Transverse colon (tissue), 4 donors: Measurements from ENCODE around the gene PTPRD. TPM values are rescaled to one million over a fixed set of nuclear protein-coding genes. Genes with fewer than 3 reads are reported as not detected.

Experiments
- DNase-seq: peaks from one replicate; pipeline ENCODE4 v3.0.0-alpha.2; 2019
- H3K27ac ChIP-seq, 4 donors: fragments of 200-600 bp; sonication (generic); 2 replicates each; pipeline ENCODE4 v1.5.1; 2016 to 2018; ENCODE audit warnings: inconsistent platforms in 4 of 4
- H3K27me3 ChIP-seq: fragments of 200-600 bp; sonication (generic); 2 replicates; pipeline ENCODE4 v1.5.1; 2017; ENCODE audit warnings: inconsistent platforms
- H3K36me3 ChIP-seq, 4 donors: fragments of 200-600 bp; sonication (generic); 2 replicates each; pipeline ENCODE4 v1.5.1; 2017 to 2019; ENCODE audit warnings: inconsistent platforms in 4 of 4
- H3K4me1 ChIP-seq, 4 donors: fragments of 200-600 bp; sonication (generic); 2 replicates each; pipeline ENCODE4 v1.5.1; 2017 to 2020; ENCODE audit warnings: inconsistent platforms in 4 of 4
- H3K4me3 ChIP-seq, 4 donors: fragments of 200-600 bp; sonication (generic); 1 replicate in 1 of 4; 2 replicates in 3 of 4; pipeline versions ENCODE4 v1.5.1 to v1.6.1; 2017 to 2019; ENCODE audit warnings: inconsistent platforms in 4 of 4
- H3K9me3 ChIP-seq, 2 donors: fragments of 200-600 bp; sonication (generic); 2 replicates each; pipeline ENCODE4 v1.5.1; 2017 to 2019; ENCODE audit warnings: inconsistent platforms in 2 of 2
- EP300 ChIP-seq: sonication (generic); formaldehyde crosslinking; IDR thresholded peaks from one replicate; pipeline ENCODE4 v1.6.1; 2017; ENCODE audit warnings: antibody characterized with exemption, low read depth
- POLR2A ChIP-seq: fragments of 450-650 bp; IDR thresholded peaks from one replicate; pipeline ENCODE4 v1.6.1; 2016; ENCODE audit warnings: antibody characterized with exemption, mild to moderate bottlenecking, moderate library complexity
- POLR2AphosphoS5 ChIP-seq, 3 donors: sonication (generic); formaldehyde crosslinking; IDR thresholded peaks; one replicate each; pipeline ENCODE4 v1.6.1; 2016; ENCODE audit warnings: antibody characterized with exemption in 3 of 3
- WGBS, 2 donors: methylation state at CpG; one replicate each; pipeline ENCODE4 v1.1.5; 2018; ENCODE audit warnings: low coverage in 1 of 2; 5-methylcytosine and 5-hydroxymethylcytosine counted together
- in situ Hi-C, 4 donors: fragments of 200-750 bp; cut with MboI; loops; one replicate each; pipeline versions ENCODE4 v1.15.0 to v1.15.1; 2017; ENCODE audit warnings: low sequenced_read_pairs in 3 of 4, low pct_ligation_motif_present in 1 of 4, low pct_unique_long_range_greater_than_20kb in 1 of 4
- intact Hi-C: fragments of 100-400 bp; cut with DNase I; formaldehyde crosslinking; loops from one replicate; pipeline ENCODE4 v1.15.1; 2023; ENCODE audit warnings: low total_unique reads
- total RNA-seq, 4 donors: library from RNA; depleted of rRNA; stranded (reverse); fragments of >200 nt; gene quantifications; one replicate each; pipeline ENCODE4 v1.1.0, GENCODE V29; 2016
- TF ChIP-seq, protein P1 (sequence below), 5 experiments: fragments of 200-600 bp in 3 of 5; fragments of 450-650 bp in 2 of 5; sonication (generic) in 3 of 5; IDR thresholded peaks; 1 replicate in 2 of 5; 2 replicates in 3 of 5; pipeline ENCODE4 v1.5.1; 2016 to 2017; ENCODE audit warnings: antibody characterized with exemption in 5 of 5, inconsistent platforms in 3 of 5, mild to moderate bottlenecking in 2 of 5, moderate library complexity in 1 of 5

The PTPRD gene
- total RNA-seq, 4 donors from 2014 or later, result 43.0 to 115 (median 79.1) TPM

DNA sequence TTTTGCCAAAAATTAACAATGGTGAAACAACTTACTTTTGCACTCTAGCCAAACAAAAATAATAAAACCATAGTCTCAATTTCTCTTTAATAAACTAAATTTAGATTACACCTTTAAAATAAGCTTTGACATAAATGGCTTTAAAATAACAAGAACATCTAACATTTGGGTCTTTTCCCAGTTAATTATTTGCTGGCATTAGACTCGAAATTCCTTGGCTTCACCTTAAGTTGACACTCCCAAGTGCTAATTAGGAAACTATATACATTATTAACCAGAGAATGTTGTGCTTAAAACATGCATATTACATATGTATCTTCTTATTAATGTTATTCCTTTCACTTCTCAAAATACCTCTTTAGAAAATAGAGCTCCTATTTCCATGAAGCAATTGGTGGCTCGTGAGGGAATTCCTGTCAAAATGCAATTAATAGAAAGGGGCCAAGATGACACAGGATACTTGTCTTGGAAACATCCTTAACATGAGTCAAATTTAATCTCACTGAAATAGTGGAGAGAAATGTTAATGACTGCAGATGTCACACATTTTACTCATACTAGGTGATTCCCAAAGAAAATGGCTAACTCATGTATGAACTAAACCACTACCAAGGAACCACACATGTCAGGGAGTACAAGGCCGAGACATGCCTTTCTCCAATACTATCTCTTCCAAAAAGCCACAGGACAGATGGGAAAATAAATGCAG, 1880.3 kb downstream of the PTPRD start:
- intact Hi-C loops (no loop called here), in situ Hi-C loops (no loop called here)
- DNase-seq, result no peak
- Histone ChIP-seq H3K36me3 (no peaks in the 10 kb centered on the region), H3K9me3 (no peaks in the 10 kb centered on the region), H3K4me3 (no peak overlapping the region), H3K4me1 (no peaks in the 10 kb centered on the region), H3K27ac (no peak overlapping the region), H3K27me3 (no peaks in the 10 kb centered on the region)
- no peak for TF ChIP-seq POLR2A
- TF ChIP-seq, protein P1, sequence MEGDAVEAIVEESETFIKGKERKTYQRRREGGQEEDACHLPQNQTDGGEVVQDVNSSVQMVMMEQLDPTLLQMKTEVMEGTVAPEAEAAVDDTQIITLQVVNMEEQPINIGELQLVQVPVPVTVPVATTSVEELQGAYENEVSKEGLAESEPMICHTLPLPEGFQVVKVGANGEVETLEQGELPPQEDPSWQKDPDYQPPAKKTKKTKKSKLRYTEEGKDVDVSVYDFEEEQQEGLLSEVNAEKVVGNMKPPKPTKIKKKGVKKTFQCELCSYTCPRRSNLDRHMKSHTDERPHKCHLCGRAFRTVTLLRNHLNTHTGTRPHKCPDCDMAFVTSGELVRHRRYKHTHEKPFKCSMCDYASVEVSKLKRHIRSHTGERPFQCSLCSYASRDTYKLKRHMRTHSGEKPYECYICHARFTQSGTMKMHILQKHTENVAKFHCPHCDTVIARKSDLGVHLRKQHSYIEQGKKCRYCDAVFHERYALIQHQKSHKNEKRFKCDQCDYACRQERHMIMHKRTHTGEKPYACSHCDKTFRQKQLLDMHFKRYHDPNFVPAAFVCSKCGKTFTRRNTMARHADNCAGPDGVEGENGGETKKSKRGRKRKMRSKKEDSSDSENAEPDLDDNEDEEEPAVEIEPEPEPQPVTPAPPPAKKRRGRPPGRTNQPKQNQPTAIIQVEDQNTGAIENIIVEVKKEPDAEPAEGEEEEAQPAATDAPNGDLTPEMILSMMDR (IDR thresholded peaks at IDR 0.05), result no peak
- no peak for TF ChIP-seq EP300
- no peak for TF ChIP-seq POLR2AphosphoS5 (IDR thresholded peaks at IDR 0.05)
- 63 to 86% methylated on average over 3 of the region's 3 CpGs for WGBS, 2 donors

DNA sequence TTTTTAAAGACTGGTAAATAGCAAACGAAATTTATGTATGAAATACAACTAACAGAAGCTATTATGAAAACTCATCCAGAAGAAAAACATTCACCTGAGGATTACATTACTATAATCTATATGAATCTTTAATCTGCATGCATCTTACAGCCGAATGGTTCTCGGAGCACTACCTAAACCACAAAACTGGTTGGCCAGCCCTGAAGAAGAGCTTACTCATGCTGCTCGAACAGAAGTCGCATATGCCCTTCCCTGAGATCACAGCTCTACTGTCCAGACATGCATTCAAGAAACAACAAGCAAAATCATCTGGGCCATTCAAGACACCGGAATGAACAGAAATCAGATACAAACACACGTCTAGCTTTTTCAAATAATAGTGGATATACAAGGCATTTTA, 1882.2 kb downstream of the PTPRD start:
- in situ Hi-C loops, result no loop called here
- DNase-seq, result no peak
- TF ChIP-seq EP300 (no peak), POLR2A (no peak), POLR2AphosphoS5 (IDR thresholded peaks at IDR 0.05) (no peak)
- TF ChIP-seq, protein P1 (IDR thresholded peaks at IDR 0.05), result no peak
- H3K36me3 ChIP-seq, result no peaks in the 10 kb centered on the region
- H3K4me3 ChIP-seq, result no peak overlapping the region
- H3K9me3 ChIP-seq, result no peaks in the 10 kb centered on the region
- H3K27me3 ChIP-seq, result no peaks in the 10 kb centered on the region
- no peak overlapping the region for H3K27ac ChIP-seq
- H3K4me1 ChIP-seq, result no peaks in the 10 kb centered on the region
- WGBS, 2 donors, result 73 to 77% methylated on average over 7 of the region's 7 CpGs
- intact Hi-C loops, result no loop called here

DNA sequence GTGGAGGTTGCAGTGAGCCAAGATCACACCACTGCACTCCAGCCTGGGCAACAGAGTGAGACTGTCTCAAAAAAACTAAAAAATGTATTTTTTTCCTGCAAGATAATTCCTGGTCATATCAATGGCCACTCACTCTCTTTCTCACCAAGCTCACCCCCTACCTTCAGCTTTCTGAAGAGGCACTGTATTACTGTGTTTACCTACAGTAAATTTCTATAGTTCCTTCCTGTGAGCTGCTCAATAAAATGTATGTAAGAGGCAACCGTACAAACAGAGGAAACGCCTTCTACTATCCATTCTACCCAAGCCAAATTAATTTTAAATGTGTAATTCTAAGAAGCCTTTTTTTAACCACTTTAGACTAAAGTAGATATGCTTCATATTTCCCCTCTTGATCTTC, 1883.9 kb downstream of the PTPRD start:
- Histone ChIP-seq H3K27me3 (no peaks in the 10 kb centered on the region), H3K36me3 (no peaks in the 10 kb centered on the region), H3K4me3 (no peak overlapping the region), H3K4me1 (no peaks in the 10 kb centered on the region), H3K27ac (no peak overlapping the region), H3K9me3 (no peaks in the 10 kb centered on the region)
- TF ChIP-seq POLR2A, result no peak
- no peak for TF ChIP-seq EP300
- TF ChIP-seq, protein P1 (IDR thresholded peaks at IDR 0.05), result no peak
- no peak for TF ChIP-seq POLR2AphosphoS5 (IDR thresholded peaks at IDR 0.05)
- in situ Hi-C loops, result no loop called here
- WGBS, 2 donors, result 41 to 46% methylated on average over 2 of the region's 2 CpGs
- intact Hi-C loops, result no loop called here
- no peak for DNase-seq

DNA sequence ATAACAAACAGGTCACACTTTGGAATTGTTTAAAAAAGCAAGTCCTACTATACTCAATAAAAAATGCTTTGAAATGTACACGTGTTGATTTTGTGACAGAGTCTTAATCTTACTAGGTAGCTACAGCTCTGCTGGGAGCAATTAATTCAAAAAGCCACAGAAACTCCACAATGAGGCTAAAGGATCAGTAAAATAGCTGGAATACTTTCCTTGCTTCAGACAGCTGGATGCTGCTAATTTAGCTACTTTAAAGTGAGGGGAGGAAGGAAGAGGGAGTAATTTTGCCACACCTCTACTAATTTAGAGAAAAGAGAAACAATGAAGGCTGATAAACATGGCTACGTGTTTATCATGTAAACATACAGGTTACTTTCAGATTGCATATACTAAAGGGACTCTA, 1885.6 kb downstream of the PTPRD start:
- Histone ChIP-seq H3K9me3 (no peaks in the 10 kb centered on the region), H3K27ac (no peak overlapping the region), H3K4me1 (no peaks in the 10 kb centered on the region), H3K27me3 (no peaks in the 10 kb centered on the region), H3K36me3 (no peaks in the 10 kb centered on the region), H3K4me3 (no peak overlapping the region)
- TF ChIP-seq POLR2A (no peak), EP300 (no peak)
- no peak for DNase-seq
- intact Hi-C loops (no loop called here), in situ Hi-C loops (no loop called here)
- 56 to 57% methylated on average over 2 of the region's 2 CpGs for WGBS, 2 donors

DNA sequence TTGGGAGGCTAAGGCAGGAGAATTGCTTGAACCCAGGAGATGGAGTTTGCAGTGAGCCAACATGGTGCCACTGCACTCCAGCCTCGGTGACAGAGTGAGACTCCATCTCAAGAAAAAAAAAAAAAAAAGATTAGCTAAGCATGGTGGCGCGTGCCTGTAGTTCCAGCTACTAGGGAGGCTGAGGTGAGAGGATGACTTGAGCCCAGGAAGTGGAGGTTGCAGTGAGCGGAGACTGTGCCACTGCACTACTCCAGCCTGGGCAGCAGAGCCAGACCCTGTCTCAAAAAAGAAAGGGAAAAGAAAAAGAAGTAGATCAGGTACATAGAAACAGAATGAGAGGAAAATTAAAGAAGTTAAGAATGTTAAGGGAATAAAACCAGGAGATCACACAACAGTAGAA, 1886.1 kb downstream of the PTPRD start:
- in situ Hi-C loops, result no loop called here
- Histone ChIP-seq H3K27me3 (no peaks in the 10 kb centered on the region), H3K27ac (no peak overlapping the region), H3K9me3 (no peaks in the 10 kb centered on the region), H3K4me1 (no peaks in the 10 kb centered on the region), H3K4me3 (no peak overlapping the region), H3K36me3 (no peaks in the 10 kb centered on the region)
- intact Hi-C loops, result no loop called here
- no peak for DNase-seq
- TF ChIP-seq EP300 (no peak), POLR2A (no peak), POLR2AphosphoS5 (IDR thresholded peaks at IDR 0.05) (no peak)
- TF ChIP-seq, protein P1 (IDR thresholded peaks at IDR 0.05), result no peak
- WGBS, 2 donors, result 90 to 93% methylated on average over 3 to 4 of the region's 4 CpGs
